CD4-positive, alpha-beta T cell treated with Interleukin-12 subunit alpha and Interleukin-12 subunit beta, for 1 hour (primary cell): Measurements from ENCODE around the gene SEC14L1.

Source experiments
- DNase-seq: peaks from one replicate; pipeline ENCODE4 v3.0.0-alpha.2; 2020

SEC14L1 gene

DNA sequence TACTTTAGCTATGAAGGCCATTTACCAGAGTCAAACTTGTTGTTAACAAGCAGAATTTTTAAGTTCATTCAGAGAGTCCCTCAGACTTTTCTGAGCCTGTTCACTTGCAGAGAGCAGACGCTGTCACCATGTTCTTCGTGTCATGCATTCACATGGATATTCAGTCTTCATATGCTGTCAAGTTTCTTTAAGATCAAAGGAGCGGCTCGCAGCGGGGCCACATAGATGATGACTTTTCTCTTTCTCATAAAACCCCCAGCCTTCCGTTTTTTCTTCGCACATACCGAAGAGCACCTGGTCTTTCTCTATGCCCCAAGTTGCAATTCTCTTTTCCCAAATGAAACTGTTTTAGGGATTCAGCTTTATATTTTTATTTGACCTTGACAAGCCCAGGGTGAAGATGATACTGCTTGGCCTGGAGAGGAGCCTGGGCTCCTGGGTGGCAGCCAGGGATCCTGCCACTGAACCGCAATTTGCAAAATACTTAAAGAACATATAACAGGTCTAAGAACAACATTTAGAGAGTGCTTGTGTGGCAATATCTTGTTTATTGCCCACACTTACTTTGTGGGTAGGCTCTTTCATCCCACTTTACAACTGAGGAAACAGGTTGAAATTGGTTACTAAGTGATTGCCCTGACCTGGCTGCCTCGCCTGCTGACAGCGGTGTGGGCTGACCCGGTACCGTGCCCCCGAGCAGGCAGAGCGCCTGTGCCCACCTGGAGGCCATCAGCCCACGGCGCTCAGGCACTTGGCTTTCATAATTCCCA, 22.9 kb downstream of the SEC14L1 start:
- no peak for DNase-seq

GRCh38 chr17:77164483-77165091, 23.8 kb downstream of the SEC14L1 start:
- no peak for DNase-seq

GRCh38 chr17:77165577-77165976, 24.8 kb downstream of the SEC14L1 start:
- DNase-seq, result no peak

DNA sequence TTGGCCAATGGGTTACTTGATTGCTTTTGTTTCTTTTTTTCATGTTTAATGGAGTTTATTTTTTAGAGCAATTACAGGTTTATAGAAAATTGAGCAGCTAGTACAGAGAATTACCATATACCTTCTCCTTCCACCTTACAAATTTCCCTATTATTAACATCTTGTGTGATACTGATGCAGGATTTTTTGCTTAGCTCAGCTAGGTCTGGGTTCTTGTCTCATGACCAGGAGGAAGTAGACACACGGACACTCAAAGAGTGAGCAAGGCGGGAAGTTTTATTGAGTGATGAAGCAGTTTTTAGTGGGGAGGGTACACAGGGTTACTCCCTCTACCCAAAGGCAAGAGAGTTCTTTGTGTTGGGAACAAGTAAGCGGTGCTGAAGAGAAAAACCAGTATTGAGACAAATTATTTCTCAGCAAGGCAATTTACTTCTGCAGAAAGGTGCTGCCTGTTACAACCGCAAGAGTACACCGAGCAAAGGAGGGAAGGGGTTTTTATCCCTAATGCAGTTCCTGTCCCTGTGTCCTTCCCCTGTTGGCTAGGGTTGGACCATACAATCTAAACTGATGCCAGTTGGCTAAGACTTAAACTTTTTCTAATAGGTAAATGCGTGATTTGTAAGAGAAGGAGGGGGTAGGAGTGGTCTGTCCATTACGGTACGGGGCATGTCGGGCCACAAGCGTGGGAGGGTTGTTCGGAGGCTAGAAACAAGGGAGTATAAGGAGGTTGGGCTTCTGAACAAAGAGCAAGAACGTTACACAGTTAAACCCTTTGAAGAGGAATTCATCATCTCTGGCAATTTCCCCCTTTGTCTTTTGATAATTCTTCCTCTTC, 26.9 kb downstream of the SEC14L1 start:
- DNase-seq, result no peak

DNA sequence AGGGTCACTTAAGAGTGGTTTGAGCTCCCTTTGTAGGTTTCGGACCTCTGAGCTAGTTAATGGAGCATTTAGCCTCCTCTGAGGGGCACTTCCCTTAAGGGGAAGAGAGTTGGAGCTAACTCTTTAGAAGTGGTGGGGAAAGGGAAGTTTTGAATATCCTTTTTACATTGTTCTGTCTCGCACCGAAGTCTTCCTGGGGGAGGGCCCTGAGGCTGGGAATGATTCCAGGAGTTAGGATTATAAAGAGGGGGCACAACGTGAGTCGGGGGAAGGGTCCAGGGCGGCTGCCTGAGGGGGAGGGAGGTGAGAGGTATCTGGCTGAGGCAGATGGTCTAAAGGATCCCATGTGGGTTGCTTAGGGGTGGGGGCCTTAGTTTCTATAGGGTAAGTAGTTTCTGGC, 32.3 kb downstream of the SEC14L1 start:
- DNase-seq, result no peak

DNA sequence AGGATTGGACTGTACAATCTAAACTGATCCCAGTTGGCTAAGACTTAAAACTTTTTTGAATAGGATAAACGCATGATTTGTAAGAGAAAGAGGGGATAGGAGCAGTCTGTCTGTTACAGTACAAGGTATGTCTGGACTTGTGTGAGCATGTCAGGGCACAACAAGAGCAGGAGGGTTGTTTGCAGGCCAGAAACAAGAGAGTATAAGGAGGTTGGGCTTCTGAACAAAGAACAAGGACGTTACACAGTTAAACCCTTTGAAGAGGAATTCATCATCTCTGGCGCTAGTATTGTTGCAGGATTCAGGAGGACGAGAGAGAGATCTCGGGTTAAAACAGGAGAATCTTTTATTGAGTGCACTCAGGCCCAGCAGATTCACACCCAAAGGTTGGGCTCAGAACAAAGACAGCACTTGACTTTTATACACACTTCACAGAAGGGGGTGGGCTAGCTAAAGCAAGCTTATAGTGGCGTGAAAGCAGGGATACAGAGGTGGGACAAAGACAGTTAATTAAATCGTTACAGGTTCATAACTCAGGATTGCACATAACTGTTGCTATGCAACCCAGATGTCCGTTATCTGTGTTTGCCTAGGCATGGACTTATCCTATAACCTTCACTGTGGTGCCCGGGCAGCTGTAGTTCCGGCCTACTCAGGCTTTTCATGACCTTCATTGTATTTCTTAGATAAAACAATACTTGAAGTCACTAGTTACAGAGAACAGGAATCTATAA, 34.3 kb downstream of the SEC14L1 start:
- no peak for DNase-seq

DNA sequence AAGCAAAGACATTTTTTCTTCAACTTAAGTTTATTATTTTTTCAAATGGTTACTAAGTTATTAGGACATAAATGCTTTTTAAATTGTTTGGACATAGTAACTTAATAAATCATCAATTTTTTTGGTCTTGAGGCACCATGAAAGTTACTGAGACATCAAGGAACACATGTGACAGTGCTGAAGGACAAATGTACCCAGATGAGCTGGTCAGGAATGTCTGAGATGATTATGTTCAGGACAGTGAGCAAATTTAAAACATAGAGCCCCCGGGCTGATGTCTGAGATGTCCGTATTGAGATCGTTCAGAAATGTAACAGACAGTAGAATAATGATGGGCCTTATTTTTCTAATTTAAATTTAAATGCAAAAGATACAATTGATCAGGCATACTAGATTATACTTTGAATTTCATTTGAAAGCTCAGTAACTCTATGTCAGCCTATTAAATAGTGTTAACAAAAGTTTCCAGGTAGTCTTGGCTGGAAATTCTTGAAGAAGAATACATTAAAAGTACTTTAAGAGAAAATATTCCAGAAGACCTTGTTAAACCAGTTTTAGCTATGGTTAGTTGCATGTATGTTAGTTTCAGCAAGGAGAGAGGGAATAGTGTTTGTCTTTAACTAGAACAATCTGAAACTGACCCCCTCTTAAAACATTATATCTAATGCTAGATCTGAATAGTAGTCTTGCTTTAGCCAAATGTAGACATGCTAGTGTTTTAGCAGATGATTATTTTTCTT, 36.4 kb downstream of the SEC14L1 start:
- DNase-seq, result no peak

- DNase-seq, result no peak
These were observed 37.3 kb downstream of the SEC14L1 start for GRCh38 chr17:77178050-77178449.

- DNase-seq, result no peak
These were observed 37.8 kb downstream of the SEC14L1 start for GRCh38 chr17:77178563-77178962.

DNA sequence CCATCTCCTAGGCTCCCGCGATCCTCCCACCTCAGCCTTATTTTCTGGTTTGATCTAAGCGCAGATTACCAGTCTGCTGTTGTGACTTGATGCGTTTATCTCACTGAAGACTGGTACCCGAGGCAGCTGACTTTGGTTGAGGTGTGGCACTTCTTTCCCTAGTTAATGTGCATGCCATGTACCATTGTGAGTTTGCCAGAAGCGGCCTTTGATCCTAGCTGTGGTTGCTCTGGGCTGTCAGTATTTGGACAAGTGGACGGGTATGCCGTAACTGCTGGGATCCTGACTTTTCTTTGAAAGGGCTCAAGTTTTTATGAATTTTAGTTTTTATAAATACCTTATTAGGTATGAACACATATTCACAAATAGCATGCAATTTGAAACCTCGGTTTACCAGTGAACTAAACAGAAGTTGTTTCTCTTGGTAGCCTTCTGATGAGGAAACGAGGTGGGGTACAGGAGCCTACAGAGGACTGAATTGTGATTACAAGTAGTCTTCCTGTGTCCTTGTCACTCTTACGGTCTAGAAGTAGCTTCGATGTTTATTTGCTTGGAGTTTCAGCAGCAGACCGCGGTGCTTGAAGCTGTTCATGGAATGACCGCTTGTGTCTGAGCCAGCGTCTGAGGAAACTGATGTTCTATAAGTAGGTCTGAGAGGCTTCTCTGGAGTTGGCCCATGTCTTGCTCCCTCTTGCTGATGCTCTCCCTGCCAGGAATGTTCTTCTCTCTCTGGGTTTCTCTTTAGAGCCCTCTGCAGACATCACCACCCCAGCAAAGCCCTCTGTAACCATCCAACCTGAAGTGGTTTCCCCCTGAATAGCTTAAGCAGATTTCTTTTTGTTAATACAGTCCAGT, 40.0 kb downstream of the SEC14L1 start:
- no peak for DNase-seq

DNA sequence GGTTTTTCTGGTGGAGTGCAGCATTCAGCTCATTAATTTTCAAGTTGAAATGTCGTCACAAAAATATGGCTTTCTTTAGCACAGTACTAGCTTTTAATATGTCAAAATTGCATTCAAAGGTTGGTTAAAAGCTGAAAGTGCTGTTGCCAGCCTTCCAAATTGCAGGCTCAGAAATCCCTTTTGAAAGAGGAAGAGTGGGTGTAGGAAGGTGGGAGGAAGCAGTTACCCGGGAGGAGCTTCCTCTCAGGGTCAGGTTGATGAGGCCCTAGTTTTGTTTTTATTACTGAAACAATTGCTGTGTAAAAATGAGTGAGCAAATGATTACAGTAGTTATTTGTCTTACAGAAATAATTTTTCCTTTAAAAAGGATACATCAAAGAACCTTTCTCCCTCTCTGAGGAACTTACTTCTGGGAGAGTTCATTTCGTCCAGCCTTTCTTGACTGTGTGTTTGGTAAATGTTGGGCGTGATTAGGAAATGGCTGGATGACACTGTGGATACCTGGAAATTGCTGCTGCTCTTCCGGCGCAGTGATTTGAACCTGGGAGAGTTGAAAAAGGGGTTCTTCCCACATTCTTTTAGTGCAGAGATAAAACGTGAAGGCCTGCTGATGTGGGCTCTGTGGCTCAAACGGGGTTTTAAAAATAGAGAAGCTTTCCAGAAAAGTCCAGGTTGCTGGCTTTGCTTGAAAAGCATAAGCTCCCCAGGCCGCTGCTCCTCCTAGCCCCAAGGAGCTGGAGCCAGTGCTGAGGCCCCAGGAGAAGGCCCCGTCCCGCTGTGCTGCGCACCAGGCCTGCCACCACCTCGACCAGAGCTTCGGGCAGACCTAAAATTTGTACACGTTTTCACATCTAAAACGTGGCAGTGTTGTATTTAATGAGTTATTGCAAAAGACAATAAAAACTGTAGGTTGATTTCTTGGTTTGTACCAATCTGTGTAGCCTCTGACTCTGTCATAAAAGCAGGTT, 41.7 kb downstream of the SEC14L1 start:
- no peak for DNase-seq

- no peak for DNase-seq
These were observed 43.7 kb downstream of the SEC14L1 start for GRCh38 chr17:77184474-77184873.

DNA sequence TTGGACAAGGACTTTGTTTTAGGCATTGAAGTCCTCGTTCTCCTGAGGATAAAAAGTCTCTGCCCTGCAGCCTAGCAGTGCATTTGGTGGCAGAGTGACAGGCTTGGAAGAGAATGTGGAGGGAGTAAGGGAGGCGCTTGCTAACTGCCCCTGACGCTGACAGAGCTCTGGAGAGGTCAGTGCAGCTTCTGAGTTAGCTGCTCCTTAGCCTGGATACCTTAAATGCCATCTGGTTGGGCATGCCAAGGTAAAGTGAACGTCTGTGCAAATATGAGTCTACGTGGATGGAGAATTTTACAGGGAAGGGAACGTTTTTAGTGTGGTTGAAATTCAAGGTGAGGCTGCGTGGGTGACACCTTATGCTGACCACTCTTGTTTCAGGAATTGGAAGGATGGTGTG, 44.4 kb downstream of the SEC14L1 start:
- DNase-seq, result no peak

GRCh38 chr17:77186141-77186604, 45.4 kb downstream of the SEC14L1 start:
- no peak for DNase-seq

- no peak for DNase-seq
These were observed 47.6 kb downstream of the SEC14L1 start for GRCh38 chr17:77188084-77189066.

DNA sequence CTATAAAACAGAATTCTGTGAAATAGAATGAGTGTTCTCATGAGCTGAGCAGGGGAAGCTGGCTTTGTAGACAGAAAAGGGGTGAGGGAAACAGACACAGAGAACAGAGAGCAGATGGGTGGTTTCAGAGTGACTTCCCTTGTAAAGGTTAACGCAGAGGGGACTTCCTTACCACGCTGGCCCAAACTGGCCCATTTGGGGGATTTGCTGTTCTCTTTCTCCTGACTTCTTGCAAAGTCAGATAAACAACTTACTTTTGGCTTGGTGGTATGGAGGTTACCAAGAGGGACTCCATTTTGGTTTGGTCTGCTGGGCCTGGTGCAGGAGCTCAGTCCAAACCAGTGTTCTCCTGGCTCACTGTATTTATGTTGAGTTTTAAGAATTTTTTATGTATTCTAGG, 48.4 kb downstream of the SEC14L1 start:
- no peak for DNase-seq

DNA sequence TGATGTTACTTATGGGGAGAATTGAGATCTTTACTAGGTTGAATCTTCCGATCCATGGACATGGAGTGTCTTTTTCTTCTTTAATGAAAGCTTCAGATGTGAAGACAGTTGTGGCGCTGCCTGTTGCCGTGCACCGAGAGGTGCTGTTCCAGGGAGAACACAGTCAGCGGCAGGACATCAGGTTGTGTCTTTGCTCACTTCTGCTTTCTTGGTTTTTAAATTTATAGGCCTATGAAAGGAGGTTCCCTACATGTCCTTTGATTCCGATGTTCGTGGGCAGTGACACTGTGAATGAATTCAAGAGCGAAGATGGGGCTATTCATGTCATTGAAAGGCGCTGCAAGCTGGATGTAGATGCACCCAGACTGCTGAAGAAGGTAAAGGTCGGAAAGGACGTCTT, 49.8 kb downstream of the SEC14L1 start:
- no peak for DNase-seq

DNA sequence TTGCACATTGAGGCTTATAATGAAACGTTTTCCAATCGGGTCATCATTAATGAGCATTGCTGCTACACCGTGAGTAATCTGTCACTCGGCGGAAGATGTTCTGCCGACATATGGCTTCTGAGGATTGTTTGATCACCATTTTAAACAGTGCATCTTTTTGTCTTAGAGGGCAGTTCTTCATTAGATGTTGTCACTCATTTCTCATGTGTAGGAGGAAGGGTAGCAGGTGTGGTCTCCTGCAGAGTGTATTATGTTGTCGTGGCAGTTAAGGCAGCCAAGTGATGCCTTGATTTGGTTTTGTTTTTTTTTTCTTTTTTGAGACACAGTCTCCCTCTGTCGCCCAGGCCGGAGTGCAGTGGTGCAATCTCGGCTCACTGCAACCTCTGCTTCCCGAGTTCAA, 50.5 kb downstream of the SEC14L1 start:
- no peak for DNase-seq

- no peak for DNase-seq
These were observed 52.9 kb downstream of the SEC14L1 start for GRCh38 chr17:77193653-77194052.
